IPS-18c (cell line): ENCODE data around the gene CORO7.
A peak's percentile ranks its signal among the peaks of the same experiment; 100 is the strongest.

Experiments used
- H3K4me3 ChIP-seq: 2 replicates; pipeline ENCODE4 v1.7.0; 2013; ENCODE audit warnings: low read depth, mild to moderate bottlenecking, low read length, moderate library complexity; ENCODE audit not compliant: insufficient read depth
- H3K9me3 ChIP-seq: one replicate; pipeline ENCODE4 v1.6.1; 2013; ENCODE audit warnings: mild to moderate bottlenecking, low read length, moderate library complexity; ENCODE audit not compliant: control insufficient read depth, insufficient read depth

The CORO7 gene

DNA sequence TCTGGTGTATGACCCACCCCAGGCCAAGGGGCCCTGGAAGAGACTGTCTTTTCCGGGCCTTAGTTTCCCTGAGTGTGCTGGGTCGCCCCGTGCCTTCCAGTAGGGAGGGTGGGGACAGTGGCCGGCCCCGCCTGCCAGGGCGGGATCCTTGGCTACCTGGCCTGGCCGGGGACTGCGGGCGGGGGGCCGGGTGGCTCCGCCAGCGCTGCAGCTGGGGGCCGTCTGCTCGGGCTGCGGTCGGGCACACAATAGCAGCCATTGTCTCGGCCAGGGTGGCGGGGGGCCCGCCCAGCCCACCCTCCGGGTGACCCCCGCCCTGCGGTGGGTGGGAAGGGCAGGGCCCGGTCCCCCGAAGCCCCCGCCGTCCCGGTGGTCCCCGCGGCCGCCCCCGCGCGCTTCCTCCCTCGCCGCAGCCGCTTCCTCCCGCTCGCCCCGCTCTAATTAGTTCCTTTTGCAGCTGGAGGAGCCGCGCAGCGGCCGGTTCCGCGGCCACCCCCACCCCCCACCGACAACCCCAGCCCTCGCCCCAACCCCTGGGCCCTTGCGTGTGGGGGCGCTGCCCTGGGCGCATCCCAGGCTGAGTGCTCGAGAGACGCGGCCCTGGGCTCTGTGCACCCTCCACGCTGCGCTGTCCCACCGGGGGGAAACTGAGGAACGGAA is 88.9 kb downstream of the CORO7 start:
- peak overlapping the region; percentile 43; the same call in 1 of the 2 replicates for H3K4me3 ChIP-seq
- H3K9me3 ChIP-seq: no peaks in the 10 kb centered on the region

- H3K4me3 ChIP-seq: no peak overlapping the region
- H3K9me3 ChIP-seq: no peaks in the 10 kb centered on the region
Observed at GRCh38 chr16:4325253-4325758, 91.1 kb downstream of the CORO7 start.

GRCh38 chr16:4324492-4325252 is 91.7 kb downstream of the CORO7 start:
- H3K4me3 ChIP-seq: 0 out of 2 replicates have a peak overlapping the region, but pooled peaks have one; percentile 24
- no peaks in the 10 kb centered on the region for H3K9me3 ChIP-seq

DNA sequence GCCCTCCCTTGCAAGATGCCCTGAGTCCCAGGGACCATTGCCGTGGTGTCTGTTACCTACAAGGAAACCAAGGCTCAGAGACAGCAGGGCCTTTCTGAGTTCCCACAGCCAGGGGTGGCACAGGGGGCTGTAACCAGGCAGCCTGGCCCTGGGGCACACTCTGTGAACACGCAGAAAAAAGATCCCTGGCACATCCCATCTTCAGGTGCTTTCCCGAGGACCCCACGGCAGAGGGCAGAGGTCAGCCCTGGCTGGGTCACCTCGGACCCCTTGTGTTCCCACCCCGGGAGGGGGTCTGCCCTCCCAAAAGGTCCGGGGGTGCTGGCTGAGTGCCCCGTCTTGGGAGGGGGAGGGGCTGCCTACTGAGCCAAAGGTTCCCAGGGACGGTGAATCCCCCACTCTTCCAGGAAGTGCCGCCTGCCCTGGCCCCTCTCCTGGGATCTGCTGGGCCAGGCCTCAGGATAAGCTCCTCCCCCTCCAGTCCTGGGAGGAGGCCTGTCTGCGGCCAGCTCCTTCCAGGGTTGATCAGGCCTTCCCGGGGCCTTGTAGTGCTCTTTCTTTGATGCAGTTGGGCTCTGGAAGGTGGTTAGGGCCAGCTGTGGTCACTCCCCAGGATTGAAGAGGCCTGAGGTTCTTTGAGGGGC is 92.4 kb downstream of the CORO7 start:
- no peaks in the 10 kb centered on the region for H3K9me3 ChIP-seq
- 0 out of 2 replicates have a peak overlapping the region, but pooled peaks have one; percentile 24 for H3K4me3 ChIP-seq

- H3K4me3 ChIP-seq: no peak overlapping the region
- no peaks in the 10 kb centered on the region for H3K9me3 ChIP-seq
Observed at GRCh38 chr16:4323071-4323844, 93.1 kb downstream of the CORO7 start.

DNA sequence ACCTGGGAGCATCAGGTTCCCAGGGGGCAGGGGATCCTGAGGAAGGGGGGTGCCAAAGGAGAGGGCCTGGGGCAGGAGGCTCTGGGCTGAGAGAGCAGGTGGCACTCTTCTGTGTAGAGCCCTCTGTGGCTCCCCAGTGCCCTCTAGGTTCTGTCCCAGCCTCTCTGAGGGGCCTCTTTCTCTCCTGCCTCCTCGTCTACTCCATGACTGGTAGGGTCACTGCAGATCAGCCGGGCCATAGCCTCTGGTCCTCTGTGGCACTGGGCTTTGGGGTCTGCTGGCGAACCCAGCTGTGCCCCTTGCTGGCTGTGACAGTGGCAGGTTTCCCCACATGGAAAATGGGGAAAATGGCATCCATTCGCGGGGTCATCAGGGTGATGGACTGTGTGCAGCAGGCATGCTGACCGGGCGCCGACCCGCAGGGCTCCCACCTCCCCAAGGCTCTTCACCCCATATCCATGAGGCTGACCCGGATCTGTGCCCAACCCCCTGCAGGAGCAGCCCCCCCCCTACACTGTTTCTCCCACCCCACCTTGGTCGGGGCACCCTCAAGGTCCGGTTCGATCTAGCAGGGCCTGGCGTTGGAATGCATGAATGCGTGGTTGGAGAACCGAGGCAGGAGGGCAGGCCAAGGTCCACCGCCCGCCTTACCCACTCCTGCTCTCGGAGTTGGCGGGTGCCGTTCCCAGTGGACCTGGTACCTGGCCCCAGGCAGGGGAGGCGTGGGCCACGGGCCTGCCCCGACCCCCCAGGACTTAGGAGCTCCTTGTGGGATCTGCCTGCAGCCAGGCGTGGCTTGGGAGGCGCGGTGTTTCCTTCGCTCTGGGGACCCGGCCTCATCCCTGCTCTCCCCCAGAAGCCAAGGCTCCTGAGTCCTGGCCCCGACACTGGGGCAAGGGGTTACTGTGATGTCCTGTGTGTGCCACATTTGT is 94.0 kb downstream of the CORO7 start:
- H3K9me3 ChIP-seq: no peaks in the 10 kb centered on the region
- no peak overlapping the region for H3K4me3 ChIP-seq

DNA sequence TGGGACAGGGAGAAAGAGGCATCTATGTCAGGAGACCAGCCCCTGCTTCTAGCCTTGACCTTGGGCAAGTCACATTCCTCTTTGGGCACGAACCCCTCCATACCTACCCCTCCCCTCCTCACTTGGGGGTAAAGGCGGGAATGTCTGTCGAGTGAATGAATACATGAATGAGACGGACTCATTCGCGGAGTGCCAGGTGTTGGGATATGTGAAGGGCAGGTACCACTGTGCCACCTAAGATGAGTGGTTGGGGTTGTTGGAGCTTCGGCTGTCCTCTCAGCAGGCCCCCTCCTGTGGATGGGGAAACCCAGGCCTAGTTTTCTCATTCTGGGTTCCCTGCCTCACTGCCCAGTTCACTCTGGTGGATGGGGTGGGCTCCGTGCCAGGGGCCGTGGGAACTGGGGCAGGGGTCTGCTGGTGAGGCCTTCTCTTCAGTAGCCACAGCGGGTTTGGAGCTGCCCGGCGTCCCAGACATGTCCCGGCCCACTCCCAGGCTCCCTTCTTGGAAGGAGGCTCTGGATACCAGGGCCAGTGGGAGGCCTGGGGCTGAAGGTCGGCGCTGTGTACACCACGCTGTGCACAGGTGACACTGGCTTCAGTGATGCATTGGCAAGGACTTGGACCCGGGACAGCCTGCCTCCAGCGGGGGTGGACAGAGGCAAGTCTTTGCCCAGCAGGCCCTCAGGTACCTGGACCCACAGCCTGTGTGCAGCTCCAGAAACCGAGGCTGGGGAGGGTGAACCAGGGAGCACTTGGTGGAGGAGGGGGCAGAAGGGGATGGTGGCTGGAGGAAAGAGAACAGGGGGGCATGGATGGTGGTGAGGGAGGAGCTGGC is 94.9 kb downstream of the CORO7 start:
- Histone ChIP-seq H3K9me3 (no peaks in the 10 kb centered on the region), H3K4me3 (no peak overlapping the region)

GRCh38 chr16:4320571-4321137 is 95.7 kb downstream of the CORO7 start:
- no peaks in the 10 kb centered on the region for H3K9me3 ChIP-seq
- H3K4me3 ChIP-seq: no peak overlapping the region

- no peaks in the 10 kb centered on the region for H3K9me3 ChIP-seq
- no peak overlapping the region for H3K4me3 ChIP-seq
Observed at GRCh38 chr16:4319454-4320421, 96.7 kb downstream of the CORO7 start.

- H3K9me3 ChIP-seq: no peaks in the 10 kb centered on the region
Observed at GRCh38 chr16:4318967-4319366, 97.4 kb downstream of the CORO7 start.

DNA sequence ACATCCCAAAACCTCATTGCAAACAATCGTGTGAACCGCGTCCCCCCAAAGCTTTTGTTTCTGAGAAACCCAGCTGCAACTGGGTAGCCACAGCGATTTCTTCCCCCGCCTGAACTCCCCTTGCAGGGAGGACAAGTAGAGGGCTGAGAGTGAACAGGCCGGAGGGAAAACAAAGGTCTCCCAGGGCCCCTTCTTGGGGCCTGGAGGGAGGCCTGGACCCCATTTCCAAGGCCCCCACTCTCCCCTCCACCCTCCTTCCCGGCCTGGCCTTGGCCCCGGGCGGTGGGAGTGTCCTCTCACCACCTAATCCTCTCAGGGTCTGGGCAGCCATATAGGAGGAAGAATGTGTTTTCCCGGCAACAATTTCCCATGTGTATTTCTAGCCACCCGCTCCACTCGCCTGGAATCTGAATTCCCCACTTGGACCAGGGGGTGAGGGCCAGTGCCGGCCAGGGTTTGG is 97.9 kb downstream of the CORO7 start:
- no peak overlapping the region for H3K4me3 ChIP-seq
- H3K9me3 ChIP-seq: no peaks in the 10 kb centered on the region

More at GRCh38 chr16:4318967-4319366, 97.4 kb downstream of the CORO7 start:
- H3K4me3 ChIP-seq: no peak overlapping the region

- no peak overlapping the region for H3K4me3 ChIP-seq
- no peaks in the 10 kb centered on the region for H3K9me3 ChIP-seq
Observed at GRCh38 chr16:4317532-4318450, 98.6 kb downstream of the CORO7 start.

- Histone ChIP-seq H3K9me3 (no peaks in the 10 kb centered on the region), H3K4me3 (peak overlapping the region; percentile 71)
Observed at GRCh38 chr16:4316864-4317531, 99.4 kb downstream of the CORO7 start.
